SU-DHL-6 (cell line): ENCODE measurements around the gene FOXP2.
"Not testable (repeated sequence)": the region's sequence is repeated elsewhere in the genome, so short reads cannot be mapped to it uniquely, and the experiment has no call there.

Experiments
- H2AFZ ChIP-seq: fragments of 200-600 bp; sonication (generic); 2 replicates; pipeline ENCODE4 v1.6.1; 2014; ENCODE audit warnings: low read depth, mild to moderate bottlenecking, moderate library complexity, mixed read lengths, antibody characterized with exemption, low read length; ENCODE audit not compliant: severe bottlenecking
- H3F3A ChIP-seq: fragments of 200-600 bp; shearing (Covaris generic); 2 replicates; pipeline ENCODE4 v1.6.0; 2016; ENCODE audit warnings: antibody characterized with exemption, mild to moderate bottlenecking; ENCODE audit not compliant: insufficient read depth
- H3K27ac ChIP-seq: fragments of 200-600 bp; sonication (generic); 2 replicates; pipeline ENCODE4 v1.5.1; 2016; ENCODE audit warnings: low read depth, mild to moderate bottlenecking, low read length, moderate library complexity, mixed read lengths
- H3K27me3 ChIP-seq: fragments of 200-600 bp; sonication (generic), shearing (Covaris generic); 2 replicates; pipeline ENCODE4 v1.6.0; 2014; ENCODE audit warnings: mild to moderate bottlenecking, low read length
- H3K36me3 ChIP-seq: fragments of 200-600 bp; sonication (generic); 2 replicates; pipeline ENCODE4 v1.6.1; 2014; ENCODE audit warnings: mild to moderate bottlenecking, low read length, mixed read lengths
- H3K4me2 ChIP-seq: fragments of 300-600, 200-600 bp; shearing (Covaris generic), sonication (generic); 2 replicates; pipeline ENCODE4 v1.6.0; 2014; ENCODE audit warnings: low read length, low read depth, mild to moderate bottlenecking; ENCODE audit not compliant: poor library complexity, severe bottlenecking
- H3K4me3 ChIP-seq: fragments of 200-600 bp; sonication (generic); 2 replicates; pipeline ENCODE4 v1.5.1; 2014; ENCODE audit warnings: antibody characterized with exemption, low read length, mild to moderate bottlenecking, mixed read lengths; ENCODE audit not compliant: insufficient read depth, poor library complexity, severe bottlenecking
- H3K79me2 ChIP-seq: fragments of 200-600 bp; sonication (generic); 2 replicates; pipeline ENCODE4 v1.6.1; 2014; ENCODE audit warnings: mild to moderate bottlenecking, low read length, moderate library complexity; ENCODE audit not compliant: insufficient read depth
- H3K9ac ChIP-seq: fragments of 200-600 bp; sonication (generic); 2 replicates; pipeline ENCODE4 v1.7.0; 2014; ENCODE audit warnings: mild to moderate bottlenecking, low read length
- H3K9me2 ChIP-seq: fragments of 200-600 bp; sonication (generic); replicated peaks from 2 replicates; pipeline ENCODE4 v1.6.1; 2014; ENCODE audit warnings: low read length; ENCODE audit not compliant: insufficient read depth
- H3K9me3 ChIP-seq: fragments of 200-600 bp; sonication (generic); 2 replicates; pipeline ENCODE4 v1.6.1; 2014; ENCODE audit warnings: low read length, mixed read lengths; ENCODE audit not compliant: insufficient read depth
- H4K20me1 ChIP-seq: fragments of 200-600 bp; sonication (generic); 2 replicates; pipeline ENCODE4 v1.6.1; 2014; ENCODE audit warnings: low read depth, mild to moderate bottlenecking, antibody characterized with exemption, low read length, moderate library complexity, mixed read lengths
- CTCF ChIP-seq: fragments of 200-600 bp; sonication (generic); IDR thresholded peaks from one replicate; pipeline ENCODE4 v1.5.1; 2017; ENCODE audit warnings: antibody characterized with exemption, mild to moderate bottlenecking, low read length, moderate library complexity; ENCODE audit not compliant: insufficient read depth, poor library complexity, severe bottlenecking
- EZH2phosphoT487 ChIP-seq: fragments of 200-600 bp; sonication (generic), shearing (Covaris generic); conservative IDR thresholded peaks from 2 replicates; pipeline ENCODE4 v1.6.1; 2018; ENCODE audit warnings: mild to moderate bottlenecking, antibody characterized with exemption, low read length, moderate library complexity, mixed read lengths

Gene FOXP2

GRCh38 chr7:114590298-114590697 lies 175.7 kb downstream of the FOXP2 start:
- Histone ChIP-seq H3K4me2 (no peak overlapping the region), H3K9me2 (no peaks in the 10 kb centered on the region), H4K20me1 (no peaks in the 10 kb centered on the region), H2AFZ (no peak overlapping the region), H3K9me3 (no peaks in the 10 kb centered on the region), H3K79me2 (no peaks in the 10 kb centered on the region), H3K9ac (no peak overlapping the region), H3F3A (no peaks in the 10 kb centered on the region), H3K27me3 (no peaks in the 10 kb centered on the region), H3K27ac (no peak overlapping the region), H3K4me3 (no peak overlapping the region), H3K36me3 (no peaks in the 10 kb centered on the region)
- no peak for TF ChIP-seq EZH2phosphoT487
- no peak for TF ChIP-seq CTCF

- no peaks in the 10 kb centered on the region for H3K27me3 ChIP-seq
- no peak overlapping the region for H2AFZ ChIP-seq
- no peaks in the 10 kb centered on the region for H4K20me1 ChIP-seq
- no peak overlapping the region for H3K4me3 ChIP-seq
- no peaks in the 10 kb centered on the region for H3F3A ChIP-seq
- H3K9ac ChIP-seq: no peak overlapping the region
- H3K36me3 ChIP-seq: no peaks in the 10 kb centered on the region
- no peaks in the 10 kb centered on the region for H3K9me3 ChIP-seq
- no peaks in the 10 kb centered on the region for H3K9me2 ChIP-seq
- H3K27ac ChIP-seq: no peak overlapping the region
- H3K4me2 ChIP-seq: no peak overlapping the region
- TF ChIP-seq CTCF: no peak
- TF ChIP-seq EZH2phosphoT487: no peak
- H3K79me2 ChIP-seq: no peaks in the 10 kb centered on the region
Observed at GRCh38 chr7:114598946-114599345, 184.3 kb downstream of the FOXP2 start.

GRCh38 chr7:114606100-114606499 lies 191.5 kb downstream of the FOXP2 start:
- no peaks in the 10 kb centered on the region for H3K27me3 ChIP-seq
- TF ChIP-seq EZH2phosphoT487: no peak
- no peak for TF ChIP-seq CTCF
- H3K4me3 ChIP-seq: no peak overlapping the region
- H3K27ac ChIP-seq: no peak overlapping the region
- no peaks in the 10 kb centered on the region for H3K9me3 ChIP-seq
- H4K20me1 ChIP-seq: no peaks in the 10 kb centered on the region
- no peak overlapping the region for H2AFZ ChIP-seq
- H3K36me3 ChIP-seq: no peaks in the 10 kb centered on the region
- no peaks in the 10 kb centered on the region for H3F3A ChIP-seq
- no peak overlapping the region for H3K4me2 ChIP-seq
- no peaks in the 10 kb centered on the region for H3K79me2 ChIP-seq
- no peaks in the 10 kb centered on the region for H3K9me2 ChIP-seq
- H3K9ac ChIP-seq: no peak overlapping the region

GRCh38 chr7:114608822-114609221 lies 194.2 kb downstream of the FOXP2 start:
- H3K9me2 ChIP-seq, H3F3A ChIP-seq, H2AFZ ChIP-seq, H3K79me2 ChIP-seq, H3K27me3 ChIP-seq, H3K4me3 ChIP-seq, H3K9me3 ChIP-seq, H3K27ac ChIP-seq, H3K9ac ChIP-seq, H3K36me3 ChIP-seq, H4K20me1 ChIP-seq, H3K4me2 ChIP-seq: not testable (repeated sequence)
